C4-2B (cell line): Measurements from ENCODE around the gene DCUN1D3.

Experiments
- H3K27ac ChIP-seq: fragments of 450-650 bp; 2 replicates; pipeline ENCODE4 v1.5.1; 2017
- CTCF ChIP-seq: fragments of 450-650 bp; conservative IDR thresholded peaks from 2 replicates; pipeline ENCODE4 v1.5.1; 2017; ENCODE audit warnings: mild to moderate bottlenecking
- ZFX ChIP-seq: fragments of 450-650 bp; IDR thresholded peaks from 2 replicates; pipeline ENCODE4 v1.6.1; 2017

Gene DCUN1D3

GRCh38 chr16:20859699-20860098 is 40.5 kb downstream of the DCUN1D3 start:
- TF ChIP-seq ZFX, result no peak
- no peak for TF ChIP-seq CTCF
- H3K27ac ChIP-seq, result no peak overlapping the region

GRCh38 chr16:20859229-20859628 is 40.9 kb downstream of the DCUN1D3 start:
- TF ChIP-seq CTCF (no peak), ZFX (no peak)
- H3K27ac ChIP-seq, result no peak overlapping the region

GRCh38 chr16:20857281-20857680 is 42.9 kb downstream of the DCUN1D3 start:
- no peak overlapping the region for H3K27ac ChIP-seq
- TF ChIP-seq ZFX (no peak), CTCF (no peak)

- no peak for TF ChIP-seq CTCF
- TF ChIP-seq ZFX, result no peak
Observed at GRCh38 chr16:20854963-20855362, 45.2 kb downstream of the DCUN1D3 start.

GRCh38 chr16:20853981-20854620 is 46.1 kb downstream of the DCUN1D3 start:
- no peak overlapping the region for H3K27ac ChIP-seq
- TF ChIP-seq ZFX (no peak), CTCF (no peak)

More at GRCh38 chr16:20854963-20855362, 45.2 kb downstream of the DCUN1D3 start:
- no peak overlapping the region for H3K27ac ChIP-seq

GRCh38 chr16:20853143-20853542 is 47.0 kb downstream of the DCUN1D3 start:
- H3K27ac ChIP-seq, result no peak overlapping the region
- TF ChIP-seq CTCF, result no peak
- TF ChIP-seq ZFX, result no peak

GRCh38 chr16:20851601-20852000 is 48.6 kb downstream of the DCUN1D3 start:
- H3K27ac ChIP-seq, result no peak overlapping the region
- TF ChIP-seq CTCF, result no peak
- no peak for TF ChIP-seq ZFX
